Activated T-helper 9 cell treated with anti-CD3 and anti-CD28 coated beads, Interleukin-2, amount 50 U/mL, for 16 hours (primary cell): Measurements from ENCODE around the gene NOVA1.

Source experiments
- DNase-seq: peaks from one replicate; pipeline ENCODE4 v3.0.0-alpha.2; 2020; ENCODE audit warnings: low read depth

NOVA1 gene

GRCh38 chr14:26448181-26448855, 149.5 kb downstream of the NOVA1 start:
- no peak for DNase-seq

- DNase-seq = no peak
Observed at GRCh38 chr14:26444822-26445221, 153.0 kb downstream of the NOVA1 start.

DNA sequence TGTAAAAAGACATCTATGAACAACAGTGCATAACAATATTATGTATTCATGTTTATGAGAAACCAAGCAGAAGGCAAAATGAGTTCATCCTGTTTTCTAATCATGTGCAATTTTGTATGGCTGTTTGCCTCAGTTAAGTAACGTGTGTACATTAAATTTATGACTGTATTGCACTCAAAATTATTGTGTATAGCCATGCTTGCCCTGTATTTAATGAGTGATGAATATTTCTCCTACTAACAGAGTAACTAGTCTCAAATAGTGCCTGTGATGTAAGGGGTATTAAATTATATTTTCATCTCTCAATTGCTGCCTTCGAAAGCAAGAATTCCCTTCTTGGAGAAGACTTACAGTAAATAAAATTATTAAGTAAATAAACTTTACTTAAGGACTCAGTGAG, 154.2 kb downstream of the NOVA1 start:
- DNase-seq = no peak

GRCh38 chr14:26429205-26429604, 168.6 kb downstream of the NOVA1 start:
- no peak for DNase-seq

DNA sequence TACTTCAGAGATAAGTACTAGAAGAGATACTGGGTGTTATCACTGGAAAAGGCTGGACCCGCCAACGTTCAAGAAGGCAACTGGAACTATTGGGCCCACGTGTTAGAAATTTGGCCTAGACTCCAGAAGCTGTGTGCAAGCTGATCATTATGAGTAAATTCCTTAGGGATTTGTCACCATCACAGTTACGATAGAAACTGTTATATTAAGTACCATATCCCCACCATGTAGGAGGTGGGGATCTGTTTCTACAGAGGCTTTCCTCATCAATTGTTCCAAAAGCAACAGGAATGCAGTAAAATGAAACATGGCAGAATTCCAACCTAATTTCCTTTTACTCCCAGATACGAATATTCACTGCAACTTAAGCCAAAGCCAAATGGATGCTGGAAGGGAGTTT, 170.7 kb downstream of the NOVA1 start:
- DNase-seq = no peak

DNA sequence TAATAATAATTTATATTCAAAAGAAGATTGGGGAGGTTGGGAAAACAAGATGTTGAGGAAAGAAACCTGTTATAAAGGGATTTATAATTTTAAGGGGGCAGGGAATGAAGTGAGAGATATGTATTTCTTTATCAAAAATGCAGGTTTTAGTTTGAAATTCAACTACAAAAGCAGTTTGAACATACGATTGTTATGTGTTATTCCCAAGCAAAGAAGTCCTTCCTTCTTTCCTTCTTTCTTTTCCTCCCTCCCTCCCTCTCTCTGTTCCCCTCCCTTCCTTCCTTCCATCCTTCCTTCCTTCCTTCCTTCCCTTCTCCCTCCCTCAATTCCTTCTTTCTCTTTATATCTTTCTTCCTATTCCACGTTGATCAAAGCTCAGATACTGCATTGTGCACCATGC, 173.3 kb downstream of the NOVA1 start:
- no peak for DNase-seq

DNA sequence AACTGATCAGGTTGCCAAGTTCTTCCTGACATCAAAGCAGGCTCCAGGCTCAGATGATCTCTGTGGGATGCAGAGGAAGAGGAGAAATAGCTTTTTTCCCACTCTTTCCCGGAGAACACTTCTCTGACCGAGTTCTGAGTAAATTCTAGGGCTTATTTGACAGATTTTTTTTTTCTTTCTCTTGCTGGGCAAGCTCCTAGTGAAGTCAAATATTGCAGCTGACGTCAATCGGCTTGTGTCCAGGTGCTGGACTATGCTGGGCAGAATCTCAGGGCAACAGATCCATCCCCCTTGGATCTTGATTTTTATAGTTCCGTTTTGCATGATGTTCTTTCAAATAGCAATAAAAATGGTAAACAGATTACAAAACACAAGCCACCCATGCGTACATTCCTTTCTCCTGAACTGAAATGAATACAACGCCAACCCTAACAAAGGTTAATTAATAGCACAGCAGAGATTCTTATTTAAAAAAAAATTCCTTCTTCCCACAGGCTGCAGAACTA, 182.2 kb downstream of the NOVA1 start:
- no peak for DNase-seq

- no peak for DNase-seq
Observed at GRCh38 chr14:26414926-26415325, 182.9 kb downstream of the NOVA1 start.

- no peak for DNase-seq
Observed at GRCh38 chr14:26414103-26414502, 183.7 kb downstream of the NOVA1 start.

- no peak for DNase-seq
Observed at GRCh38 chr14:26412421-26412820, 185.4 kb downstream of the NOVA1 start.

DNA sequence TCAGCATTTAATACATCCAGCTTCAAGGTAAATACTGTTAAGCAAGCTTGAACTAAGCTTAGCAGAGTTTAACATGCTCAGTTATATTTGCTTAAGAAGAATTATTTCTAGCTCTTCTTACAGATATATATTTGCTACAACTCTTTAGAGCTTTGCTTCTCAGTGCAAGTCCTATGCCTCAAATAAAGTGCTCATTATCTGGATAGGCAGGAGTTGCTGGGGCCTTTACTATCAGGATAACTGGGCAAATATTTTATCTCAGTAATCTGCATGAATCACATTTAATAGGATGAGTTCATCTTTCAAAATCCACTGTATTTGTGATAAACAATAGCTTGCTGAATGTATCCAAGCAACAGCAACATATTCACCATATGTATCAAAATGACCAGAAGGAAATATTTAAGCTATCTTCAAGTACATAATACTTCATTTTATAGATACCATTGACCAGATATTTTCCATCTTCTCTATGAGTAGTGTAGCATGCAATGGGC, 187.6 kb downstream of the NOVA1 start:
- no peak for DNase-seq

DNA sequence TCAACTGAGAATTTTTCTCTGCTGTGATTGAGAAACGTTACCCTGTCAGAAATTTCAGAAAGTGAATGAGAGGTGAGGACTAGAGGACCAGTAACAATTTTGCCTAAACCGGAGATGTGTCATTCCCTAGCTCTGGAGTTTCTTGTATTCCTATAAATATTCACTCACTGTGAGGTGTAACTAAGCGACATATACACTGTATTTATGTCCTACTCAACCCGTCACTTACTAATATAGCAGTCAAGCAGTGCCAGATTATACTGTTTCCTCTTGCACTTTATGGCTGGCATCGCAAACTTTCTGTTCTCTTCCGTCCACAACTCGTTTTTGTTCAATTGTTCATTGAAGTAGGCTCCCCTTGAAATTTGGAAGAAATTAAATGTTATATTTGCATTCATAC, 192.9 kb downstream of the NOVA1 start:
- DNase-seq = no peak

- DNase-seq = no peak
Observed at GRCh38 chr14:26403760-26404159, 194.1 kb downstream of the NOVA1 start.

GRCh38 chr14:26402126-26402525, 195.7 kb downstream of the NOVA1 start:
- no peak for DNase-seq

DNA sequence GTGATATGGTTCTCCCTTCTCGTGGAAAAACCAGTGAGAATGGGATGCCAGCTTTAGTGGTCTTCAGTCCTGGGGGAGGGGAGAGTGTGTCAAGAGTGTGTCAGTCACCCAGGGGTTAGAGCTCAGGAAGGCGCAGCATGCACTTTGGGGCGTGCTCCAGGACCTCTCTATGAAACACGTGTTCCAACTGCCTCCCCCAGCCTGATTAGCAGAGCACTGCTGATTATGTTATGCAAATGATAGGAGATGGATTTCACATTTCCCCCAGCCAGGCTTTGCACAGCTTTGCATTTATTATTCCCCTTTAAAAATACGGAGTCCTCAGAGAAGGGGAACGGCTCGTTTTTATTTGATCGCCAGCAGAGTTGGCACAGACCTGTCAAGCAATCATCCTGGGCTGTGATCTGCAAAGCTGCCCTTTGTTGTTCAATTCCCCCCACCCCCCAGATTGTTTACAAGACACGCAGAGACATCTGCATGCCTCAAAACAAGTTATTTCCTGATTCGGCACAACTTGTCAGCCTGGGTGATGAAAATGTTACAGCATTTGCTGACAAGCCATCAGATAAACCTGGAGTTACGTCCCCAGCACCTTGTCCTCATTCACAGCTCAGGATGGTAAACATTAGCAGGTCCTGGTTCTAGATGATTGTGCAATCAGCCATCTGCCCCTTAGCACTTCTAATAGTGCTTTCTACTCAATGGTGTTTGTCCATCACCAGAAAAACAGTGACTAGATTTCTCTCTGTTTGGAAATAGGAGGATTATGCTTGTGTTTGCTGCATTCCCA, 196.5 kb downstream of the NOVA1 start:
- DNase-seq = no peak

GRCh38 chr14:26400373-26400772, 197.5 kb downstream of the NOVA1 start:
- DNase-seq = no peak

- no peak for DNase-seq
Observed at GRCh38 chr14:26398616-26399015, 199.2 kb downstream of the NOVA1 start.
